Measurements from ENCODE around the gene L3MBTL2. TPM values are rescaled to one million over a fixed set of nuclear protein-coding genes. Genes with fewer than 3 reads are reported as not detected.

L3MBTL2 gene
- total and polyA plus RNA-seq, 2 experiments from 2014 or later: 25.5 to 27.0 TPM

GRCh38 chr22:41215409-41215808 lies 10.3 kb downstream of the L3MBTL2 start:
- Histone ChIP-seq H3K36me3 (peaks cover 19% of the 10 kb centered on the region), H3K9me3 (ENCODE audit: low read depth) (no peaks in the 10 kb centered on the region), H3K27me3 (no peaks in the 10 kb centered on the region), H3K4me3 (no peak overlapping the region), H3K27ac (no peak overlapping the region), H3K4me1 (ENCODE audit: low read depth) (no peaks in the 10 kb centered on the region)
- DNase-seq (ENCODE audit: low read depth in 1 of 2, low spot score in 1 of 2): no peak
- no peak for TF ChIP-seq CTCF (IDR thresholded peaks at IDR 0.05; ENCODE audit: low read depth, low read length)

- Histone ChIP-seq H3K27ac (no peak overlapping the region), H3K4me3 (no peak overlapping the region), H3K4me1 (ENCODE audit: low read depth) (no peaks in the 10 kb centered on the region), H3K9me3 (ENCODE audit: low read depth) (no peaks in the 10 kb centered on the region), H3K36me3 (peaks cover 20% of the 10 kb centered on the region), H3K27me3 (no peaks in the 10 kb centered on the region)
- TF ChIP-seq CTCF (IDR thresholded peaks at IDR 0.05; ENCODE audit: low read depth, low read length): no peak
- no peak for DNase-seq (ENCODE audit: low read depth in 1 of 2, low spot score in 1 of 2)
These were observed 10.8 kb downstream of the L3MBTL2 start for GRCh38 chr22:41215926-41216325.

- no peak overlapping the region for H3K27ac ChIP-seq
- H3K9me3 ChIP-seq (ENCODE audit: low read depth): no peaks in the 10 kb centered on the region
- no peaks in the 10 kb centered on the region for H3K27me3 ChIP-seq
- TF ChIP-seq CTCF (IDR thresholded peaks at IDR 0.05; ENCODE audit: low read depth, low read length): no peak
- peaks cover 23% of the 10 kb centered on the region for H3K36me3 ChIP-seq
- no peak overlapping the region for H3K4me3 ChIP-seq
- no peaks in the 10 kb centered on the region for H3K4me1 ChIP-seq (ENCODE audit: low read depth)
- DNase-seq (ENCODE audit: low read depth in 1 of 2, low spot score in 1 of 2): peak in 1 of 2 donors; percentile 40
These were observed 11.9 kb downstream of the L3MBTL2 start for GRCh38 chr22:41216984-41217383.

DNA sequence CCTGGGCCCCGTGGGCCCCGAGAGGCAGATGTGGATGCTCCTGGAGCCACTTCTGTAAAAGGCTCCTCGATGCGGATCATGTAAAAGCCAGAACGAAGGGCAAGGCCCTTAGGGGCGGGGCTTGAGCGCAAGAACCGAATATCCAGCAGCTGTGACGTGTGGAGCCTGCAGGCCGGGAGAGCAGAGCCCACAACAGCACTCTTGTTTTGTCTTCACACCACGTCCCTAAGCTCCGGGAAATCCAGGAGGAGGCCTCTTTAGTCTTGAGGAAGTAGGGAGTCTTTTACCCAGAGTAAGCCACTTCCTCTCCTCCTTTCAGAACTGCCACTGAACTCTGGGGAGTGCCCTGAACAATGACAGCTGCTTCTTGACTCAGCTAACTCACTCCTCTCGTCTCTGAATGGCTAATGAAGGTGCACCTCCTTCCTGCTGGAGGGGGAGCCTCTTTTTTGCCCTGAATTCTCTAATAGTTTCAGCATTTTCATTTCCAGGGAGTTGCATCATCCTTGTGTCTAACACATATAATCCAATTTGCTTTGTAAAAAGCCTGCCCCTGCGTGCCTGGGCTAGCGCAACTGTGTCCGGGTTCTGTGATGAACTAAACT lies 12.5 kb downstream of the L3MBTL2 start:
- DNase-seq (ENCODE audit: low read depth in 1 of 2, low spot score in 1 of 2): peak in 1 of 2 donors; percentile 94
- Histone ChIP-seq H3K9me3 (ENCODE audit: low read depth) (no peaks in the 10 kb centered on the region), H3K36me3 (peaks cover 28% of the 10 kb centered on the region), H3K27me3 (no peaks in the 10 kb centered on the region), H3K4me1 (ENCODE audit: low read depth) (no peaks in the 10 kb centered on the region), H3K4me3 (no peak overlapping the region), H3K27ac (no peak overlapping the region)
- no peak for TF ChIP-seq CTCF (IDR thresholded peaks at IDR 0.05; ENCODE audit: low read depth, low read length)

GRCh38 chr22:41222846-41223507 lies 17.9 kb downstream of the L3MBTL2 start:
- Histone ChIP-seq H3K4me3 (no peak overlapping the region), H3K27me3 (no peaks in the 10 kb centered on the region), H3K36me3 (peaks cover 42% of the 10 kb centered on the region), H3K9me3 (ENCODE audit: low read depth) (no peaks in the 10 kb centered on the region), H3K4me1 (ENCODE audit: low read depth) (no peaks in the 10 kb centered on the region), H3K27ac (no peak overlapping the region)
- no peak for TF ChIP-seq CTCF (IDR thresholded peaks at IDR 0.05; ENCODE audit: low read depth, low read length)
- DNase-seq (ENCODE audit: low read depth in 1 of 2, low spot score in 1 of 2): no peak
